Activated naive CD8-positive, alpha-beta T cell treated with anti-CD3 and anti-CD28 coated beads, Interleukin-2, amount 50 U/mL, for 24 hours (primary cell): Measurements from ENCODE around the gene TFG.

Experiments used
- ATAC-seq: fragments of 150-1000 bp; cut with Tn5 transposase; one replicate; pipeline ENCODE4 v1.10.0; 2021
- DNase-seq: peaks from one replicate; pipeline ENCODE4 v3.0.0; 2021
- H3K27ac Mint-ChIP-seq: one replicate; pipeline ENCODE4 v1.8.0; 2021; ENCODE audit warnings: mild to moderate bottlenecking, mixed read lengths
- H3K27me3 Mint-ChIP-seq: one replicate; pipeline ENCODE4 v1.8.0; 2021; ENCODE audit warnings: mixed read lengths
- H3K36me3 Mint-ChIP-seq: one replicate; pipeline ENCODE4 v1.8.0; 2021; ENCODE audit warnings: low read depth, mixed read lengths
- H3K4me1 Mint-ChIP-seq: one replicate; pipeline ENCODE4 v1.8.0; 2021; ENCODE audit warnings: mixed read lengths
- H3K4me3 Mint-ChIP-seq: one replicate; pipeline ENCODE4 v1.8.0; 2021; ENCODE audit warnings: mild to moderate bottlenecking, moderate library complexity, mixed read lengths
- H3K9me3 Mint-ChIP-seq: one replicate; pipeline ENCODE4 v1.8.0; 2021; ENCODE audit warnings: mixed read lengths

Gene TFG

GRCh38 chr3:100756441-100756840, 47.1 kb downstream of the TFG start:
- ATAC-seq, result no peak
- no peak overlapping the region for H3K27ac Mint-ChIP-seq
- H3K4me3 Mint-ChIP-seq, result no peak overlapping the region

GRCh38 chr3:100759159-100759558, 49.9 kb downstream of the TFG start:
- Mint-ChIP-seq H3K9me3 (no peaks in the 10 kb centered on the region), H3K4me1 (no peaks in the 10 kb centered on the region), H3K4me3 (no peak overlapping the region), H3K27me3 (no peaks in the 10 kb centered on the region), H3K27ac (no peak overlapping the region), H3K36me3 (peaks cover 9% of the 10 kb centered on the region)
- ATAC-seq (no peak), DNase-seq (no peak)

More at GRCh38 chr3:100756441-100756840, 47.1 kb downstream of the TFG start:
- no peaks in the 10 kb centered on the region for H3K9me3 Mint-ChIP-seq
- DNase-seq, result no peak
- no peaks in the 10 kb centered on the region for H3K27me3 Mint-ChIP-seq
- peaks cover 28% of the 10 kb centered on the region for H3K36me3 Mint-ChIP-seq
- H3K4me1 Mint-ChIP-seq, result no peaks in the 10 kb centered on the region

DNA sequence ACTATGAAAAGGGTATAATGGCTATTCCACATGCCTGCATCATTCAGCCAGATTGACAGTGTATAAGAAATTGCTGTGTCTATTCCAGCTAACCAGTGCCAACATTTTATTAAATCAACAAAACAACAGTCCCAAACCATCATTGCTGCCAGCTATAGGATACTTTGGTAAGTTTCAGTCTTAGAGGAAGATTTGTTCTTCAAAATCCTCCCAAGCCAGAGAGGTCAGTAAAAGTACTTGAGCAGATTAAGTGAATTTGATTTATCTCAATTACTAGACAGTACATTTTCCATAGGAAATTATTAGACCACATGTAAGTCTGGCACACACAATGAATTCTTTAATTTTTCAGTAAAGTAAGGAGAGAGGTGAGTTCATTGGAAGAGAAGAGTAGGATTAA, 50.7 kb downstream of the TFG start:
- H3K27me3 Mint-ChIP-seq, result no peaks in the 10 kb centered on the region
- no peak overlapping the region for H3K4me3 Mint-ChIP-seq
- ATAC-seq, result no peak
- no peaks in the 10 kb centered on the region for H3K4me1 Mint-ChIP-seq
- no peak for DNase-seq
- H3K27ac Mint-ChIP-seq, result no peak overlapping the region
- H3K9me3 Mint-ChIP-seq, result no peaks in the 10 kb centered on the region
- peaks cover 5% of the 10 kb centered on the region for H3K36me3 Mint-ChIP-seq

GRCh38 chr3:100760377-100760776, 51.1 kb downstream of the TFG start:
- H3K9me3 Mint-ChIP-seq, result no peaks in the 10 kb centered on the region
- no peaks in the 10 kb centered on the region for H3K27me3 Mint-ChIP-seq
- H3K27ac Mint-ChIP-seq, result no peak overlapping the region
- peaks cover 1% of the 10 kb centered on the region for H3K4me1 Mint-ChIP-seq
- no peak for ATAC-seq
- no peak overlapping the region for H3K4me3 Mint-ChIP-seq
- peaks cover 3% of the 10 kb centered on the region for H3K36me3 Mint-ChIP-seq
- no peak for DNase-seq

DNA sequence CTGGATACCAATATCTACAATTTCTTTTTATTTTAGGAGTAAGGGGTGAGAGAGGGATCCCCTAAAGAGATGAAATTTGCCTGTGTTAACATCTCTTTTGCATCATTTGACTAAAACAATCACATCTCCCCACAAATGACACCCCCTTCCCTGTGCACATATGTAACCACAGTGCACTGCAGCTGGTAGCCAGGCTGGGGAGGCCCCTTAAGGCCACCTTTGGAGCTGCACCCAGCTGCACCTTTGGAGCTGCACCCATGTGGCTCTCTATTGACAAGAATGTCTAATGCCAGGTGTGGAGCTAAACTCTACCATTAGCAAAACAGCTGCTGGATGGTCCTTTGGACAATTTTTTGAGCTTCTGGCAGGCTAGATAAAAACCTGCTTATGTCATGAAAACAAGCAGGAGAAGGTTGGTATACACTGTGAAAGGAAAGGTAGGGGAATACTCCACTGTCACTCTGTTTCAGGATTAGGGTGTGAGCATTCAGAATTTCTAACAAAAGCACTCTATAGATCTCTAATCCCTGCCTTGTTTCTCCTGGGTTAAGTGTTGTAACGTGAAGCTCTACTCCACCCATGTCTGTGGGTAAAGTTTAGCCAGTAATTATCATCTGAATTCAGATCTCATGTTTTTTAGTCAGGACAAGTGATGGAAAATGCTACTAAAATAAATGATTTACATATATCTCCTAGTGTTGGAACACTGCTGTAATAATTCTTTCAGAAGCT, 52.1 kb downstream of the TFG start:
- no peak overlapping the region for H3K27ac Mint-ChIP-seq
- ATAC-seq, result peak; percentile 49
- H3K27me3 Mint-ChIP-seq, result no peaks in the 10 kb centered on the region
- H3K4me1 Mint-ChIP-seq, result peaks cover 10% of the 10 kb centered on the region
- no peak overlapping the region for H3K4me3 Mint-ChIP-seq
- H3K9me3 Mint-ChIP-seq, result no peaks in the 10 kb centered on the region
- no peak for DNase-seq
- H3K36me3 Mint-ChIP-seq, result peaks cover 2% of the 10 kb centered on the region

- H3K36me3 Mint-ChIP-seq, result peaks cover 2% of the 10 kb centered on the region
- H3K4me3 Mint-ChIP-seq, result no peak overlapping the region
Observed at GRCh38 chr3:100761951-100762350, 52.7 kb downstream of the TFG start.

DNA sequence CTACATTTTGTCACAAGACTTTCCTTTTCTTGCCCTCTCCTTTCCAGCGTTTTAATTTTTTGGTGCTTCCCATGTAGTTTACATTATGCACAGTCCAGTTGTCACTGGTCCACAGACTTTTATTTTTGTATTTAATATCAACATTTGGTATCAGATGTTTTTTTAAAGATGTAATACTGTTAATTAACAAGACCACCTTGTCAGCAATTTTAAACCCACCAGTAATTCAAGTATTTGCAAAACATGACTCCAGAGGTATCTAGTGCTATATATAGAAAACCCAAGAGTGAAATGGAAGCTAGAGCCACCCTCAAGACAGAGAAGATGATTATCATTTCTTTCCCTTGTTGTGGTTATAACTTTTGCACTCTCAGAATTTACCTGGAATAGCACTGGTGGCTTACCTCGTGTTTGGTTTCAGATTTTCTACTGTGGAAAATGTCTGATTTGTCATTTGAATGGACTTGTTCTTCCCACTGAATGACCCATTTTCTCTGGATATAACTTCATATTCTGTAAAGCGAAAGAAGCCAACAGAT, 56.2 kb downstream of the TFG start:
- no peak for ATAC-seq
- H3K36me3 Mint-ChIP-seq, result no peaks in the 10 kb centered on the region
- H3K27ac Mint-ChIP-seq, result no peak overlapping the region
- H3K27me3 Mint-ChIP-seq, result no peaks in the 10 kb centered on the region
- no peaks in the 10 kb centered on the region for H3K9me3 Mint-ChIP-seq
- DNase-seq, result no peak
- peaks cover 10% of the 10 kb centered on the region for H3K4me1 Mint-ChIP-seq
- H3K4me3 Mint-ChIP-seq, result no peak overlapping the region

More at GRCh38 chr3:100761951-100762350, 52.7 kb downstream of the TFG start:
- ATAC-seq, result no peak
- Mint-ChIP-seq H3K4me1 (peaks cover 10% of the 10 kb centered on the region), H3K27me3 (no peaks in the 10 kb centered on the region), H3K9me3 (no peaks in the 10 kb centered on the region), H3K27ac (no peak overlapping the region)
- no peak for DNase-seq

DNA sequence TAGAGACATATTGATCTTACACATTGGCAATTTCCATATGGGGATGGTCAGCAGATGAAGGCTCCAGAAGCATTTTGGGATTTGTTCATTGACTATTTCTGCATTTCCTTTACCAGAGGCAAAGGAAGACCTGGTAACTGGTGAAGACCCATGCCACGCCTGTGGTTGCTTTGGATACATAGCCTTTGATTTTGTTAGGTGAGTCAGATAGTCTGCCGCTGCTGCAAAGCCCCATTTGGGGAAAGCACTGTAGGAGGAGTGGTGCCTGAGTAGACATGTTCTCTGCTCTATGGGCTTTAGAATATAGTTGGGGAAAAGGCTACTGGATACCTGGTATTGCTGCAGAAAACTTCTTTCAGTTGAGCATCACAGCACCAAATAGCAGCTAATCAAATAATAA, 56.8 kb downstream of the TFG start:
- H3K4me1 Mint-ChIP-seq, result peaks cover 10% of the 10 kb centered on the region
- peak; percentile 75 for ATAC-seq
- no peaks in the 10 kb centered on the region for H3K27me3 Mint-ChIP-seq
- no peak for DNase-seq
- no peak overlapping the region for H3K4me3 Mint-ChIP-seq
- H3K27ac Mint-ChIP-seq, result no peak overlapping the region
- H3K9me3 Mint-ChIP-seq, result no peaks in the 10 kb centered on the region
- no peaks in the 10 kb centered on the region for H3K36me3 Mint-ChIP-seq

DNA sequence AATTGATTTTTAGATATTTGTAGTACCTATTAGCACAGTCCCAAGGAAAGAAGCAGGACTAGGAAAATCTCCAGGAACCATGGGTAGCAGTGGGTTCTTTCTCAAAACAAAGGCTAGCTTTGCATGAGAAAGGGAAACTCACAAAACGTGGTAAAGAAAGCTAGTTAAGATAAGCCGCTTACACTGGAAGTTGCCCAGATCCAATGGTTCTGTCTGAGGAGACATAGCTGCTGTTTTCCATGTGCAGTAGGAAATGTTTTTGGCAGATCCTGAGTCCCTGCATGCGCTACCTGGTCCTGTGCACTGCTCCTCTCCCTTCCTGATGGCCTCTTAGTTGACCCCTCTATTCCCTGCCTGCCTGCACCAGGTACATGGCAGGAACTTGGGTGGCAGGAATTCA, 60.4 kb downstream of the TFG start:
- no peaks in the 10 kb centered on the region for H3K9me3 Mint-ChIP-seq
- no peaks in the 10 kb centered on the region for H3K27me3 Mint-ChIP-seq
- no peak overlapping the region for H3K27ac Mint-ChIP-seq
- H3K36me3 Mint-ChIP-seq, result no peaks in the 10 kb centered on the region
- ATAC-seq (no peak), DNase-seq (no peak)
- peaks cover 10% of the 10 kb centered on the region for H3K4me1 Mint-ChIP-seq
- H3K4me3 Mint-ChIP-seq, result no peak overlapping the region

DNA sequence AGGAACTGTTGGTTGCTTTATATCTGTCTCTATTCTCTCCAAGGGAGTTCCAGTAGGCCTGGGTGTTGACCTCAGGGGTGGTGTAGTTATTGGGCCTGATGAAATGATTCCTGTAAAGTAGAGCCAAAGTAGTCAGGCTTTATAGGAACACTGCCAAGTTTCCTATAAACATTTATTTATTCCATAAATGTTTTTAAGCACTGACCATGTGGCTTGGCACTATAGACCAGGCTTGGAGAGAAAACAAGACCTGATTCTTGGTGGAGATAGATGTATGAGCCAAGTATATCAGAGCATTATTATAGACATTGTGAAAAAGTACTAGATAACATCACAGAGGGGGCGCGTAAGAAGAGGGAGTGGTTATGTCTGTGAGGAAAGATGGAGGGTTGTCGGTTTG, 65.9 kb downstream of the TFG start:
- Mint-ChIP-seq H3K9me3 (no peaks in the 10 kb centered on the region), H3K4me1 (no peaks in the 10 kb centered on the region), H3K4me3 (no peak overlapping the region), H3K27ac (no peak overlapping the region), H3K27me3 (no peaks in the 10 kb centered on the region), H3K36me3 (no peaks in the 10 kb centered on the region)
- no peak for DNase-seq
- ATAC-seq, result no peak

DNA sequence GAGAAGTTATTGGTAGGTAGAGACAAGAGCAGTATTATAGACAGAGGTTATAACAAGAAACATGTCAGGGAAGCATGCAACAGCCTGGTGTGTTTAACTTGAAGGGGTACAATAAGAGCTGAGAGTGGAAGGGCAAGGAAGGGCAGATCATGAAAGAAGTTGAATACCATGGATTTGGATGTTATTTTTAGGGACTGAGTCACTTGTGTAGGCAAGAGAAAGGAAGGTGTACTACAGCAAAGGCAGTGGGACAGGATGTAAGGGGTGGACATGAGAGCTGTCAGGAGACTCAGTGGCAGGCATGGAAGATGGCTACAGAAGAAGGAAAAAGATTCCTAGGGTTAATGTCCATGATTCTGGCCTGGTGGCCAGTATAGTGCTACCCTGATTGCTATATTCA, 66.4 kb downstream of the TFG start:
- no peak overlapping the region for H3K27ac Mint-ChIP-seq
- ATAC-seq (no peak), DNase-seq (no peak)
- H3K9me3 Mint-ChIP-seq, result no peaks in the 10 kb centered on the region
- no peaks in the 10 kb centered on the region for H3K27me3 Mint-ChIP-seq
- H3K4me3 Mint-ChIP-seq, result no peak overlapping the region
- H3K4me1 Mint-ChIP-seq, result no peaks in the 10 kb centered on the region
- no peaks in the 10 kb centered on the region for H3K36me3 Mint-ChIP-seq

DNA sequence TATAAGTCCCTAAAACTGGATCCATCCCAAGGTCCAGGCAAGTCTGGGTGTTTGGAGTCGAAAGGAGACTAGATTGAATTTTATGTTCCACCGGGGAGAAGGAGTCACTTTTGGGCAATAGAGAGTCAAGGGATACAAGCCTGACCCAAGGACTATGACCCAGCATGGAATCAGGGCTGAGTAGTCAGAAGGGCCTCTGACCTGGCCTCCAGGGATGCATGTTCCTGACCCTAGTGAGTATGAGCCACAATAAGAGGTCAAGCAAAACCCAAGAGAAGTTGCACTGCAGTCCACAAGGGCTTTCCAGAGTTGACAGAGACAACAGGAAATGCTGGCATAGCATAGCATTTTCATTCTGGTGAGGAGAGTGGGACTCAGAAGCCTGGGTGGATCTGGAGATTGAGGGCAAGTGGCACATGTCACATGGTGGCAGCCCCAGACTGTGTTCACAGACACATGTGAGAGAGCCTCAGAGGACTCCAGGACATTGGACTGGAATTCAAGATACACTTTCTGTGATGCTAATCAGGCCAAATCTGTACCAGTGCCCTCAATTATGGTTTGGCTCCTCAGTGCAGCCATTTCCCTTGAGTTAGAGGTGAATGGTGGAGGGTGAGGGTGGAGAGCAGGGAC, 66.9 kb downstream of the TFG start:
- no peak for ATAC-seq
- Mint-ChIP-seq H3K4me1 (no peaks in the 10 kb centered on the region), H3K27ac (no peak overlapping the region), H3K9me3 (no peaks in the 10 kb centered on the region), H3K36me3 (no peaks in the 10 kb centered on the region), H3K27me3 (no peaks in the 10 kb centered on the region), H3K4me3 (no peak overlapping the region)
- DNase-seq, result no peak

DNA sequence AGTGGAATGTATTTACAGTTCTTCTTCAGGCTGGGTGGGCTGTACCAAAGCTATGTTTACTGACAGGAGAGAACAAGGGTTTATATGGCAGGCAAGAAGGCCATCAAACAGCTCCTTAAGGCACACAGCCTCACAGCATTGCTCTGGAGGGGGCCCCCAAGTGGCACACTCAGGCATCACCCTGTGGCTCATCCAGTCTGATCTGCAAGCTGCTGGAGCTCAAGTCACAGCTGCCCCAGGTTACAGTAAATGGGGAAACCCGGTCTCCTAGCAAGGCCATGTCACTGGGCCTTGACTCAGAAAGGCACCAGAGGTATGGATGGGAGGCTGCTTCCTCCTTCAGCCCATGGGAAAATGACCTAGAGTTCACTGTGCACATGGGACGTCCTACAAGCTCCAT, 67.5 kb downstream of the TFG start:
- H3K27me3 Mint-ChIP-seq, result no peaks in the 10 kb centered on the region
- no peak for ATAC-seq
- no peak overlapping the region for H3K27ac Mint-ChIP-seq
- DNase-seq, result no peak
- H3K36me3 Mint-ChIP-seq, result no peaks in the 10 kb centered on the region
- H3K4me1 Mint-ChIP-seq, result no peaks in the 10 kb centered on the region
- H3K4me3 Mint-ChIP-seq, result no peak overlapping the region
- H3K9me3 Mint-ChIP-seq, result no peaks in the 10 kb centered on the region

DNA sequence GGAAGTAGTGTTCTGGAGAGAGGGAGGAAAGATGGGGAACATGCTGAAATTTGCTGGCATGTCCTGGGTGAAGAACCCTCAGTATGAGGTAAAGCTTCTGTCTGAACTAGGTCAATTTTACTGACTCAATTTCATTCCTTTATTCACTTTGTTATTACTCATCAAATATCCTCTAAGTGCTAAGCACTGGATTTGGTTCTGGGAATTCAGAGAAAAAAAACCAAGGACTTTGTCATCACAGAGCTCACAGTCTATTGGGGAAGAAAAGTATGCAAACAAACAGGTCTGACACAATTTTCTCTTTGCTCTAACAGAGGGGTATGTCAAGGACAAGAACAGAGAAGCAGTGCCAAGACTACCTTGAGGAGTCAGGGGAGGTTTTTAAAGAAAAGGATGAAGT, 68.0 kb downstream of the TFG start:
- ATAC-seq, result no peak
- H3K27me3 Mint-ChIP-seq, result no peaks in the 10 kb centered on the region

GRCh38 chr3:100779480-100779879, 70.2 kb downstream of the TFG start:
- DNase-seq, result no peak

More for the DNA sequence above, 68.0 kb downstream of the TFG start:
- no peak overlapping the region for H3K4me3 Mint-ChIP-seq
- no peak overlapping the region for H3K27ac Mint-ChIP-seq
- no peaks in the 10 kb centered on the region for H3K9me3 Mint-ChIP-seq
- no peaks in the 10 kb centered on the region for H3K36me3 Mint-ChIP-seq
- no peak for DNase-seq
- H3K4me1 Mint-ChIP-seq, result no peaks in the 10 kb centered on the region

More at GRCh38 chr3:100779480-100779879, 70.2 kb downstream of the TFG start:
- no peak overlapping the region for H3K27ac Mint-ChIP-seq
- H3K4me1 Mint-ChIP-seq, result no peaks in the 10 kb centered on the region
- no peak for ATAC-seq
- no peak overlapping the region for H3K4me3 Mint-ChIP-seq
- H3K27me3 Mint-ChIP-seq, result no peaks in the 10 kb centered on the region
- no peaks in the 10 kb centered on the region for H3K36me3 Mint-ChIP-seq
- H3K9me3 Mint-ChIP-seq, result peaks cover 1% of the 10 kb centered on the region
